ENCODE data around the gene PDE2A. TPM values are rescaled to one million over a fixed set of nuclear protein-coding genes. Genes with fewer than 3 reads are reported as not detected.

Gene PDE2A
- total RNA-seq, 2 experiments from 2014 or later: 0.67 to 0.75 TPM

- Mint-ChIP-seq H3K36me3 (no peaks in the 10 kb centered on the region), H3K9me3 (ENCODE audit: low read depth) (no peaks in the 10 kb centered on the region), H3K27me3 (peaks cover 89% of the 10 kb centered on the region), H3K27ac (no peak overlapping the region), H3K4me3 (no peak overlapping the region), H3K4me1 (peaks cover 4% of the 10 kb centered on the region)
- CTCF ChIA-PET: interaction anchor here (6.5 to 15.9 kb wide), 2 partner anchors 10 to 87 kb away, joined by 43 to 203 read pairs; no protein-coding TSS in a partner anchor
- DNase-seq (no peak), ATAC-seq (no peak)
These were observed 999 bp upstream of the PDE2A start for GRCh38 chr11:72675221-72675620.

GRCh38 chr11:72673284-72673942 lies 809 bp downstream of the PDE2A start:
- peaks cover 76% of the 10 kb centered on the region for H3K27me3 Mint-ChIP-seq
- no peaks in the 10 kb centered on the region for H3K9me3 Mint-ChIP-seq (ENCODE audit: low read depth)
- no peak overlapping the region for H3K4me3 Mint-ChIP-seq
- no peaks in the 10 kb centered on the region for H3K36me3 Mint-ChIP-seq
- DNase-seq: no peak
- peaks cover 21% of the 10 kb centered on the region for H3K4me1 Mint-ChIP-seq
- no peak overlapping the region for H3K27ac Mint-ChIP-seq
- CTCF ChIA-PET: interaction anchor here (6.5 to 15.9 kb wide), 2 partner anchors 11 to 85 kb away, joined by 43 to 203 read pairs; no protein-coding TSS in a partner anchor
- no peak for ATAC-seq

GRCh38 chr11:72672597-72673238 lies 1.5 kb downstream of the PDE2A start:
- peaks cover 28% of the 10 kb centered on the region for H3K4me1 Mint-ChIP-seq
- no peak for DNase-seq
- H3K4me3 Mint-ChIP-seq: no peak overlapping the region
- H3K36me3 Mint-ChIP-seq: no peaks in the 10 kb centered on the region
- no peak for ATAC-seq
- H3K9me3 Mint-ChIP-seq (ENCODE audit: low read depth): no peaks in the 10 kb centered on the region
- no peak overlapping the region for H3K27ac Mint-ChIP-seq
- peaks cover 69% of the 10 kb centered on the region for H3K27me3 Mint-ChIP-seq
- CTCF ChIA-PET: interaction anchor here (0.6 to 15.9 kb wide), 3 partner anchors 12 to 85 kb away, joined by 3 to 203 read pairs (median 43); no protein-coding TSS in a partner anchor

- no peak overlapping the region for H3K4me3 Mint-ChIP-seq
- peaks cover 3% of the 10 kb centered on the region for H3K36me3 Mint-ChIP-seq
- CTCF ChIA-PET: interaction anchor here (0.6 to 15.9 kb wide), 4 partner anchors 13 to 1895 kb away, joined by 3 to 203 read pairs (median 23); no protein-coding TSS in a partner anchor
- no peak for ATAC-seq
- H3K9me3 Mint-ChIP-seq (ENCODE audit: low read depth): peaks cover 7% of the 10 kb centered on the region
- H3K27ac Mint-ChIP-seq: no peak overlapping the region
- peaks cover 34% of the 10 kb centered on the region for H3K4me1 Mint-ChIP-seq
- DNase-seq: no peak
- H3K27me3 Mint-ChIP-seq: peaks cover 57% of the 10 kb centered on the region
These were observed 2.8 kb downstream of the PDE2A start for GRCh38 chr11:72671152-72672099.

GRCh38 chr11:72670041-72670440 lies 4.2 kb downstream of the PDE2A start:
- CTCF ChIA-PET: interaction anchor here (2.9 to 3.4 kb wide), 2 partner anchors 13 to 83 kb away, joined by 40 to 69 read pairs; no protein-coding TSS in a partner anchor
- Mint-ChIP-seq H3K36me3 (peaks cover 3% of the 10 kb centered on the region), H3K9me3 (ENCODE audit: low read depth) (peaks cover 7% of the 10 kb centered on the region), H3K27ac (no peak overlapping the region), H3K27me3 (peaks cover 54% of the 10 kb centered on the region), H3K4me3 (no peak overlapping the region), H3K4me1 (peaks cover 34% of the 10 kb centered on the region)
- no peak for DNase-seq
- ATAC-seq: no peak

GRCh38 chr11:72669527-72669926 lies 4.7 kb downstream of the PDE2A start:
- peaks cover 3% of the 10 kb centered on the region for H3K36me3 Mint-ChIP-seq
- peaks cover 52% of the 10 kb centered on the region for H3K27me3 Mint-ChIP-seq
- CTCF ChIA-PET: interaction anchor here (1.0 to 3.4 kb wide), 4 partner anchors 13 to 82 kb away, joined by 4 to 69 read pairs (median 22); no protein-coding TSS in a partner anchor
- DNase-seq: no peak
- ATAC-seq: no peak
- H3K9me3 Mint-ChIP-seq (ENCODE audit: low read depth): peaks cover 7% of the 10 kb centered on the region
- H3K4me3 Mint-ChIP-seq: no peak overlapping the region
- peaks cover 34% of the 10 kb centered on the region for H3K4me1 Mint-ChIP-seq
- H3K27ac Mint-ChIP-seq: no peak overlapping the region

GRCh38 chr11:72668629-72669347 lies 5.4 kb downstream of the PDE2A start:
- Mint-ChIP-seq H3K27me3 (peaks cover 45% of the 10 kb centered on the region), H3K4me3 (no peak overlapping the region), H3K36me3 (peaks cover 3% of the 10 kb centered on the region), H3K4me1 (peaks cover 34% of the 10 kb centered on the region), H3K9me3 (ENCODE audit: low read depth) (peaks cover 7% of the 10 kb centered on the region), H3K27ac (peak overlapping the region; percentile 69)
- peak; percentile 94 for DNase-seq
- CTCF ChIA-PET: interaction anchor here (0.6 to 3.4 kb wide), 14 partner anchors 9 to 445 kb away, joined by 3 to 69 read pairs (median 4); partner anchors contain the start of genes CLPB and STARD10
- peak; percentile 94 for ATAC-seq

- ATAC-seq: no peak
These were observed 8.2 kb downstream of the PDE2A start for GRCh38 chr11:72665911-72666472.

GRCh38 chr11:72662036-72662435 lies 12.2 kb downstream of the PDE2A start:
- no peak for ATAC-seq
- Mint-ChIP-seq H3K27ac (no peak overlapping the region), H3K27me3 (peaks cover 41% of the 10 kb centered on the region), H3K4me3 (no peak overlapping the region), H3K36me3 (no peaks in the 10 kb centered on the region), H3K9me3 (ENCODE audit: low read depth) (peaks cover under 1% of the 10 kb centered on the region), H3K4me1 (peaks cover under 1% of the 10 kb centered on the region)
- DNase-seq: no peak
- CTCF ChIA-PET: interaction anchor here (1.0 to 1.3 kb wide), 2 partner anchors 19 to 22 kb away, joined by 3 read pairs; no protein-coding TSS in a partner anchor

More at GRCh38 chr11:72665911-72666472, 8.2 kb downstream of the PDE2A start:
- Mint-ChIP-seq H3K4me1 (peaks cover 34% of the 10 kb centered on the region), H3K9me3 (ENCODE audit: low read depth) (peaks cover 7% of the 10 kb centered on the region), H3K36me3 (peaks cover 3% of the 10 kb centered on the region), H3K4me3 (no peak overlapping the region), H3K27me3 (peaks cover 30% of the 10 kb centered on the region), H3K27ac (no peak overlapping the region)
- CTCF ChIA-PET: no interaction called here
- no peak for DNase-seq

GRCh38 chr11:72661486-72661885 lies 12.7 kb downstream of the PDE2A start:
- H3K36me3 Mint-ChIP-seq: no peaks in the 10 kb centered on the region
- no peak overlapping the region for H3K27ac Mint-ChIP-seq
- H3K27me3 Mint-ChIP-seq: peaks cover 41% of the 10 kb centered on the region
- ATAC-seq: no peak
- CTCF ChIA-PET: interaction anchor here (3.6 kb wide), 1 partner anchor 23 kb away, joined by 14 read pairs; no protein-coding TSS in a partner anchor
- H3K4me3 Mint-ChIP-seq: no peak overlapping the region
- H3K4me1 Mint-ChIP-seq: no peaks in the 10 kb centered on the region
- no peaks in the 10 kb centered on the region for H3K9me3 Mint-ChIP-seq (ENCODE audit: low read depth)
- DNase-seq: no peak

GRCh38 chr11:72658989-72659640 lies 15.1 kb downstream of the PDE2A start:
- CTCF ChIA-PET: interaction anchor here (3.6 kb wide), 1 partner anchor 26 kb away, joined by 14 read pairs; no protein-coding TSS in a partner anchor
- DNase-seq: no peak
- Mint-ChIP-seq H3K9me3 (ENCODE audit: low read depth) (no peaks in the 10 kb centered on the region), H3K27me3 (peaks cover 27% of the 10 kb centered on the region), H3K27ac (no peak overlapping the region), H3K4me3 (no peak overlapping the region), H3K4me1 (no peaks in the 10 kb centered on the region), H3K36me3 (no peaks in the 10 kb centered on the region)
- ATAC-seq: no peak

Measured in activated CD8-positive, alpha-beta memory T cell treated with anti-CD3 and anti-CD28 coated beads, Interleukin-2, amount 10 ng/mL, durations not matched to agents 7 days and 5 days (primary cell).